Measurements from ENCODE around the gene HOXC10.
A peak's percentile ranks its signal among the peaks of the same experiment; 100 is the strongest.

The HOXC10 gene

DNA sequence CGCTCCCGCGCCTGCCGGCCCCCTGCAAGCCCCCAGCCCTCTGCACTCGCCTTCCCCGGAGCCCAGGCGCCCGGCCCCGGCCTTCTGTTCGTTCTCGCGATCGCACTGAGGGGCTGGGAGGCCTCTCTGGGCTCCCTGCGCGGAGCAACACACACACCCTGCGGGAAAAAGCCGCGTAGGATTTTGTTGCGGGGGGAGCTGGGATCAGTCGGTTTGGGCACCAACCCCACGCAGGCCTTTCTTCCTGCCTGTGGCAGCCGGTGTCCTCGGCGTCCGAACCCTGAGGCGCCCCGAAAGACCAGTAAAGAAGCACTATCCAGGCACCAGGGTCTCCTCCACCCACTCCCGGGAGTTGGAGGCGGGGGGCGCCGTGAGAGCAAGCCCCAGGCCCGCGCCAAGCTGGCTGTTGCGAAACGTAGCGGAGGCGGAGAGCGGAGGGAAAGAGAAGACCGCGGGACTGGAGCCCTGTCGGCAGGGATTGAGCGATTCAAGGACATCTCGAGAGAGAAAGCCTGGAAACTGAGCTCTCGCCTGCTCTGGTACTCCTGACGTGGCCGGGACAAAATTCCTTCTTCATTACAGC lies 46.0 kb downstream of the HOXC10 start:
- DNase-seq = no peak

DNA sequence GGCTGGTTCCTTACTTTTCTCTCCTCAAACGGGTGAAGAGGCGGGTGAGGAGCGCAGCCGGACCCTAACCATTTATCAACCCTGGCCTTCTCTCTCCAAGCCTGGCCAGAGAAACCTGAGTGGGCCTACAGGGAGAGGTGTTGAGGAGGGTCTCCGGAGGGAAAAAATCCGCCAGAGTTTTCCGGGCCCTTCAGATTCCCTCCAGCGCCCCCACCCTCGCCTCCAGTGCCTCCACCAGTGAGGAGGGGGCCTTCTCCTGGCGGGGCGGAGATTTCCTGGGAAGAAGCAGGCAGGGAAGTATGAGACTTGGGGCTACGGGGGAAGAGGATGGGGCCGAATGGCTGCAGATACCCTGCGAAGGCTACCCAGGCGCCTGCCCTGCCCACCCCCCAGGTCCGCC lies 46.5 kb downstream of the HOXC10 start:
- DNase-seq = no peak

DNA sequence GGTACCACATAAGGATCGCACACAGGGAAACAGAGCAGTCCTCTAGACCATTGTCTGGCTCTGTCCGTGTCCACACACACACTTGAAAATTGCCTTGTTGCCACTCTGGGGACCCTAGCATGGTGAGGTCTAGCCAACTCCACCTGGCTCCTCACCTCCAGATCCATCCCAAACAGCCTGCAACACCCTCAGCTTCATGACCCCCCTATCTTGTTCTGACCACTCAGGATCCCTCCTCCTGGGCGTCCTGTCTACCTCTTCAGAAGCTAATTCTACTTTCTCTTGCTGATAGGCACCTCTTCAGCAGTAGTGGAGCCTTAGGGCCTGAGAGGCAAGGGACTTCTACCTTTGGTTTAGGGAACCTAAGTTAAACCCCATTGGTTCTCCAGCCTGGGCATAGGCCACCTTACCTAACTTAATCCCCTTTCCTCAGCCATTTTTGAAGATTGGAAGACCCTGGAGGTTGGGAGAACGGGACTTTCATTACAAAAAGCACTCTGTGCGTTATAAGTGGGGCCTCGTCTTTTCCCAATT lies 47.2 kb downstream of the HOXC10 start:
- DNase-seq = no peak

DNA sequence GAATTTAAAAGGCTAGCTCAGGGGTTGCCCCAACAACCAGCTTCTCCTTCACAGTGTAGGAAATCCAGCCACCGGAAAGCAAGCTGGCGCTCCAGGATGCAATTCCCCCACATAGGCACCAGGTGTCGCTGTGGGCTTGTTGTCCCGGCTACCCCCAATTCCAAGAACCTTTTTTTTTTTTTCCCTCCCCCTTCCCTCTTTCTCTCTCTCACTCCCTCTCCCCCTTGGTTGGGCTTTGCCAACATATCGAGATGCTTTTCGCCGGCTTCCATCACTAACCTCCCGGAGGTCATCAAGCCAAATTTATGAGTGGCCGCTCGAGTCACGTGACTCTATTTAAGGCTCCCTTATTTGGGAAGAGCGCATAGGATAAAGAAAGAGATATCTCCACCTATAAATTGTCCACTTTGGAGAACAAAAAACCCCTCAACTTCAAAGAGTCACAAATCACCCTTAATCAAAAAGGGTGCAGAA lies 47.7 kb downstream of the HOXC10 start, which contains the start of gene HOXC5:
HOXC5 (plus strand) TSS at position 424 of the 474 bp plus-strand sequence. CDS start 73 bp downstream, outside the sequence.
- peak; percentile 56 for DNase-seq

DNA sequence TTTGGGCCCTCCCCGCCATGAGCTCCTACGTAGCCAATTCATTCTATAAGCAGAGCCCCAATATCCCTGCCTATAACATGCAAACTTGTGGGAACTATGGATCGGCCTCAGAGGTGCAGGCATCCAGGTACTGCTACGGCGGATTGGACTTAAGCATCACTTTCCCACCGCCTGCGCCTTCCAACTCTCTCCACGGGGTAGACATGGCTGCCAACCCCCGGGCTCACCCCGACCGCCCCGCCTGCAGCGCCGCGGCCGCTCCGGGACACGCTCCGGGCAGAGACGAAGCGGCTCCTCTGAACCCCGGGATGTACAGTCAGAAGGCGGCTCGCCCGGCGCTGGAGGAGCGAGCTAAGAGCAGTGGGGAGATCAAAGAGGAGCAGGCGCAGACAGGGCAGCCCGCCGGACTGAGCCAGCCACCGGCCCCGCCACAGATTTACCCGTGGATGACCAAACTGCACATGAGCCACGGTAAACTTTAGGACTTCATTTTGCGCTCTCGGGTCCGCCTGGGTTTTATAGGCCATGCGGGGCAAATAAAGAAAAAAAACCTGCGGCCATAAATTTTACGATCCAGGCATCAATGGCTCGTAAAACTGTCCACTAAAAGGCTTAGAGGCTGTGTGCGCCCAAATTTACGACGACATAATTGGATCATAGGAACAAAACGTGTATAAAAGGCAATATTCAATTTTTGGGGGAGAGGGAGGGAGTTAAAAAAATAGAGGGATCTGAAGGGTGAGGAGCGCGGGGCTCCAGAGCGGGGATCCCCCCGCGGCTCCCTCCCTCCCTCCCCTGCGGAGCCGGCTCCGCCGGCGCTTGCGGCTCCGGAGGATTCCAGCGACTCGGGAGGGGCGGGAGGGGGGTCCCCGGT lies 48.4 kb downstream of the HOXC10 start:
- no peak for DNase-seq

DNA sequence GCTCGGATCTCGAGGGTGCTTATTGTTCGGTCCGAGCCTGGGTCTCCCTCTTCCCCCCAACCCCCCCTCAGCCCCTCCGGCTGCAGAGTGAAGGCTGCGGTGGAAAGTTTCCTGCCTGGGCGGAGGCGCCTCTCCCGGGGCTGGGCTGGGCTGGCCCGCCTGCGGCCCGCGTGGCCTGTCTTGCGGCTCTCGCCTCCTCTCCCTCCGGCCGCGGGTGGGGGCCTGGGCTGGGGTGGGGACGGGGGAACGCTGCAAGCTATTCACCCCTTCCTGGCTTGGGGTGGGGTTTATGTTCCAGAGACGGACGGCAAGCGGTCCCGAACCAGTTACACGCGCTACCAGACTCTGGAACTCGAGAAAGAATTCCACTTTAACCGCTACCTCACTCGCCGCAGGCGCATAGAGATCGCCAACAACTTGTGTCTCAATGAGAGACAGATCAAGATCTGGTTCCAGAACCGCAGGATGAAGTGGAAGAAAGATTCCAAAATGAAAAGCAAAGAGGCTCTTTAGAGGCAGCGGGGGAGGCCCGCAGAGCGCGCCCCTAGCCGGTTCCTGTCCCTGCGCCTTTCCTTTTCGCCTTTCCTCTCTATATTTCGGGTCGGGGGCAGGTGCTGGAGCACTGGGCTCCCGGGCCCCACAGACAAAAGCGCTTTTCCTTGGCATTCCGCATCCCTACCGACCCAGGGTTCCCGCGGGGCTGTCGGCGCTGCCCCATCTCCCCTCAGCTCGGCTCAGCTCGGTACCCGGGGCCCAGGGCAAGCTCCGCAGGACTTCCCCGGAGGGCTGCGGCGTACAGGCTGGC lies 49.2 kb downstream of the HOXC10 start:
- DNase-seq = no peak

DNA sequence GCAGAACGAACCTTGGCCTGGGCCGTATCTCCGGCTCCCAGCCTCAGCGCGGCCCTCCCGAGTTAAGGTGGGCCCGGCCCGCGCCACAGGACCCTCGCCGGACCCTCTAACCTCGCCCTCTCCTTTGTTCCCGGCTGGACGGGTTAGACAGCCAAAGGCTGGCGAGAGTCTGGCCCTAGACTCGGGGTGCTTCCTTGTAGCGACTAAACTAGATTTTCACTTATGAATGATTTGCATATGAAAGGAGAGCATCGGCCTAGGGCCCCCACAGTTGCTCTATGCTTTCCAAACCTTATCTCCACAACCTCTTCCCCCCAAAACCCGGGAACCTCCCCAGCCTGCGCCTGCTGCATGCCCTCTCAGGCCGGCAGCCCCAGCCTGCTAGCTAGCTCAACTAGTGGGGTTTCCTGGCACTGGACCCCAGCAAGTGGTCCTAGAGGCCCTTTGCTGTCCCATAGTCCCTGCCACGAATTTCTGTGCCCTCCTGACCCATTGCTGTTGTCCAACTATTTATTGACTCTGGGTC lies 49.9 kb downstream of the HOXC10 start:
- no peak for DNase-seq

DNA sequence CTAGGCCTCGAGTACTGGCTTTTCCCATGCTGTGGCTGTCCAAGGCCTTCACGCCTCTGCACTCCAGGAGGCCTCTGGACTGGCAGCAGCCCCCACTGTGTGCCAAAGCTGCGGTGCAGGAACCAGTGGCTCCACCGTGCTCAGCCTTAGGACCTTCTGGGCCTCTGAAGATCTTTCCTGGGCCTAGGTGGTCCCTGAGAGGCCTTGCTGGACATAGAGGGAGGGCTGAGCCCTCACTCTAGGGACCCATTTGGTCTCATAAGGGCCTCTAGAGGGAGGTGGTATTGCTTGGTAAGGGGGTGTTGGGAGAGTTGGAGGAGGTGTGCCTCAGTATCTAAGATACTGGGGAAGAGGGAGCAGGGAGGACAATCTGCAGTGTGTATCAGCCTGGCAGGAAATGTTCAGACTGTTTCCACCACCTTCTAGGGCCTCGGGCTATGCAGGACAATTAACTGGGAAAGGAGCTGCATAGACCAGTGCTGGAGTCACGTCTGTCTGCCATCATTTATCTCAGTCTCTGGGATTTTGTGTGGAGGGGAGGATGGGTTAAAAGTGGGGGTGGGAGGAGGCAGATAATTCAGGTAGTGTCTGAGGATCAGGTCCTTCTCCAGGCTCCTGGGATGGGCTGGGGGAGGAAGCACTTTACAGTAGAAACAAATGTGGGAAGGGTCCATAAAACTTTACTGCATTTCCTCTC lies 50.8 kb downstream of the HOXC10 start:
- DNase-seq = no peak

DNA sequence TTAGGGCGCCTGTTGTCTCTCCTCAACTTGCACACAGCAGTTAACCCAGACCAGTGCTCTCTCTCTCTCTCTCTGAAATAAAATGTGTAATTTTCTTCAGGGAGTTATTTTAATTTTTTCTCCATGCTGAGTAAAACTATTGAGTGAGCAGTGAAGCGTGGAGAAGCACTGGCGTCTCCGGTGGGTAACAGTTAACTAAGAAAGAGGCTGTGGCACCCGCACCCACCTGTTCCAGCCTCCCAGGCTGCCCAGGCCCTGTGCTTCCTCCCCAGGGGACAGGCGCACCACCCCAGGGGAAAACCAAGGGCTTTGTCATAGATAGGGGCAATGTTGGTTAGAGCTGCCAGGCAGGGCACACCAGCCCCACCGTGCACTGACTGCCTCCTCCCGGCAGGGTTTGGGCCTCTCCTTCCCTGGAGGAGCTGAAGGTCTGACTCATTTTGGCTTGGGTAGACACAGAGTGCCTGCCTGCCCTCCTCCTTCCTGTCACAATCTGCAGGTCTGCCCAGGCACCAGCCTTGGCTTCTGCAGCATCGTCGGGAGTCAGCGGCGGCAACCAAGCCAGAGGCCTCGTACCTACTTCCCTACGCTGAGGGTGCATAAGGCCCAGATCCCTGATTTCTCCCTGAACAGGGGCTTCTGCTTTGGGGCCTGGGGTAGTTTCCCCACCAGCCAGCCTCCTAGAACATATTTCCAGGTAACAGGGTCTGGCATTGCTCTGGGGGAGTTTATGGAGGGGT lies 51.8 kb downstream of the HOXC10 start:
- no peak for DNase-seq

DNA sequence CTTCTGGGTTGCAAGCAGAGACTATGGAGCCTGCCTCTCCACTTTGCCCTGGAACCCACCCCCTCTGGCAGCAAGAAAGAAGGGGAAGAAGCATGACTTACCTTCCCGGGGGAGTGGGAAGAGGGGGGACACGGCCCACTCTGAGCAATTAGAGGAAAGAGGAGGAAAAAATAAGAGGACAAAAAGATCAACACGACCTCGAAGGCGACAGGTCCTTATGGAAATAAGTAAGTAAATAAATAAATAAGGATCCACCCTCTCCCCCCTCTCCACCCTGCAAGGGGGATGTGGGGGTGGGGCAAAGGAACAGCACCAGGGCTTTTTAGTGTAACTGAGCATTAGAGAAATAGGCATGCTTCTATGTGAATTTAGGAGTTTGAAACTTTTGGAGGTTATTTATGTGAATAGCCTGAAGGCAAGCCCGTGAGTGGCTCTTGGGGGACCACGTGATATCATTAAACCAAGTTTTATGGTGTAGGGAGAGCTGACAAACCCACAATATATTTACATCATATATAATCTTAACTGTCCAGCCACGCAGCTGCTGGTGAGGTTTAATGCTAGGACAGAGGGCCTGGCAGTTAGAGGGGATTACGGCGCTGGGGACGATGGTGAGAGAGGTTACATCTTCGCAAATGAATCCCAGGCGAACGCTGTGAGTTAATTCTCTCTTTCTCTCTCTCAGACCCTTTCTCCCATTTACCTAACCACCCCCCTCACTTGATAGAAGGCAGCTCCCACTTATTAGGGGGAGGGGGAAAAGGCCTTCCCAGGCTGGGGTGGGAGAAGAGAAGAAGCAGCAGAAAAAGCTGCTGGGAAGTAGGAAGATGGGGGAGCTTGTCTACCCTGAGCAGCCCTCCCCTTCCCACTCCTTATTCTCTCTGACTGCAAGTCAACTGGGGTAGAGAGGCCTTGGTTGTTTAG lies 52.7 kb downstream of the HOXC10 start:
- DNase-seq = no peak

DNA sequence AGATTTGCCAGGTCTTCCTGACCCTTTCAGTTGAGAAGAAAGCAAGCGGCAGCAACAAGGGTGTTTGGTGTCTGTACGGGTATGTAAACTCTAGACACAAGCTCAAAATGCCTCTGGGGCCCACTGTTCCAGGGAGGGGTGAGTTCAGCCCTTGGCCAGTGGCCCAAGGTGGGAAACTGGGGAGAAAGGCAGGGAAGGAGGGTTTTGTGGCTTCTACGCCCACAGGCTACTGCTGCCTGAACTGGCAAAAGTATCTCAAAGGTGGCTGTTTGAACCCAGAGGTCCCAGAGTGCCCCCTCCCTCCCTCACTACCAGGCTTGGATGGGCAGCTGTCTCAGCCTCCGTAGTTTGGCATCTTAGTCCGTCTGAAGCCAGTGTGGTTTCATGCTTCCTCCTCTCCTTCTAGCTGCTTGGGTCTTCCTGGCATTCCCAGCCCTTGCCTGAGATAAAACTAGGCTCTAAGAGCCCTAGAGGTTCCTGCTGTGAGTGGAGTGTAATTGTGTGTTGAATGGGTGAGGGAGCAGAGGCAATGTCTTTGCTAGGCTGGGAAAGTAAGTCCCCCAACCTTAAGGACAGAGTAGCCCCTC lies 53.4 kb downstream of the HOXC10 start:
- DNase-seq = no peak

DNA sequence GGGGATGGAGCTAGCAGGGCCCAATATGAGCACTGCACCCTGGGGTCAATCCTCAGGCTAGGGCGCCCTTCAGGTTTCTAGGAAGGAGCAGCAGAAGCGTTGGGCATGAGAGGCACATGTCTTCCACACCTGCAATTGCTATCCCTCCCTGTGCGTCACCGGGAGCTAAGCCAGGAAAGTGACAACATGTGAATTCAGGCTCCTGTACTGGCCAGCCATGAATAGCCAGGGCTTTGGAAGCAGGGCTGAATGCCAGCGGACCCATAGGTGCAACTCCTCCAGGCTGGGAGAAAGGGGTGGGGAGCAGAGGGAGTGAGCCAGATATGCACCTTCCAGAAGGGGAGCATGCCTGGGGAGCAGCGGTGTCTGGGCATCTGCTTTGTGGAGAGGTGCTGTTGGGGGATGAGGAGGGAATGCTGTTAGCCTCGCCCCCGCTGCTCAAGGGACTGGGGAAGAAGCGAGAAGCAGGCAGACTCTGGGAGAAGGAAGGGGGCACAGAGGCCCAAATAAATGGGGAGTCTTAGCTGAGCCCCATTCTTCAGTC lies 54.0 kb downstream of the HOXC10 start:
- no peak for DNase-seq

DNA sequence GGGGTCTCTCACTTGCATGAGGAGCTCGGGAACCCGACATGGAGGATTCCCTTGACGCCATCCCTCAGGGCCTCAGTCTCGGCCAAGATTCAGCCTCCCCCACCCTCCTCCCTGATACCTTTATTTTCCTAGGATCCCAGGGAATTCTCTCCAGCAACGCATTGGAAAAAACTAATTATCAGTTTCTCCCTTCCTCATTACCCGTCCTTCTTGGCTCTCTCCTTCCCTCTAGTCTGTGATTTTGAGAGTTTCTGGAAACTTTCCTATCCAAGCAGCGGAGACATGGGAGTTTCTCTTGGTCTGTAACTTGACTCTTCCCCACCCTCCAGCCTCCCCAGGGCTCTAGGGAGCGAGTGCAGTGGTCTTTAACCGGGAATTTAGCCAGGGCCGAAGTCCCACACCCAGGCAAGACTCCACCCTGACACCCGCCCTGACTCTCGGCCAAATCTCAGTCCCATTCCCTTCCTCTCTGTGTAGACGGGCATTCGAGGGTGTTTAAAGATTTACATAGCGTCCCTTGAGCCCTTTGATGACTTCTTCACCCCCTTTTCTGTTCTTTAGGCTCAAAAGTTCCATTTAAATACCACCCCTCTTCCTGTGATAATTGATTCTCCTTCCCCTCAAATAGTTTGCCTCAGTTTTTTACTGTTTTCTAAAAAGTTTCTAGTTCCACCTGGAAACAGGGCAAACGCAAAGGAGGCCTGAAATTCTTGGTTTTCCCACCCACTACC lies 54.6 kb downstream of the HOXC10 start:
- DNase-seq = no peak
